Epithelial cell of prostate (primary cell): ENCODE measurements around the gene ANTXR1.

Source experiments
- DNase-seq: peaks from one replicate; pipeline ENCODE4 v3.0.0-alpha.2; 2011; ENCODE audit warnings: low read depth, low spot score
- H3K27ac ChIP-seq: fragments of 450-650 bp; 2 replicates; pipeline ENCODE4 v1.5.1; 2017; ENCODE audit warnings: mild to moderate bottlenecking

The ANTXR1 gene

DNA sequence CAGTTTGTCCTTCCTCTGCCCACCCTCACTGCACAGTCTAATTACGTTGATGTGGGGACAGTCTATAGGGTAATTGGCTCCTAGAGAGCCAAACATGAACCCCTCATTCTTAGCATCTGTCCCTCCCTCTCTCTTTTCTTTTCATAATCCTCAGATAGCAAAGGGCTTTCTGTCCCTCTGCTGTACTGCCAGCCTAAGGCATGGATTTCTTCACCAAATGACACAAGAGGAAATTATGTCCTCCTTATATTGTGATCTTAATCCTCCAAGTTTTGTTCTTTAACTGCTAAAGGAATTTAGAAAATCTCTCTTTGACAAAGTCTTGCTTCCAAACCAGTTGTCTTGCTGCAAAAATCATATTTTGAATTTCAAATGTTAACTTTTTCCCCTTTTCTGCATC, 18.5 kb downstream of the ANTXR1 start:
- DNase-seq = no peak
- no peak overlapping the region for H3K27ac ChIP-seq

DNA sequence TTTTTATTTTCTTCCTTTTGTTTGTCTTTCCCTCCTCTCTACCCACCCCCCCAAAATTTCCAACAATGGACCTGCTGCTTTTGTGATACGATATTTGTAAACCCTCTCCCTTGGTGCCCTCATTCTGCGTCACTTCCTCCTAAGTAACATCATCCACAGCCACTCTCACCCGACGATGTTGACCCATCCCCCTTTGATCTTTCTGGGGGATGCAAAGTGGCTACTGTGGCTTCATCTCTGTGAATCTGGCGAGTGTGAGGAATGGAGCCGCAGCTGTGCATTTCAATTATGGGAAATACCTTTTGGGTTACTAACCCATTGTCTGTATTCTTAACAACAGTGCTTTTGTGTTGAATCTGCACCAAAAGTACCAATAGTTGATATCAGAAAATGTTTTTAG, 19.4 kb downstream of the ANTXR1 start:
- no peak for DNase-seq
- H3K27ac ChIP-seq = no peak overlapping the region

DNA sequence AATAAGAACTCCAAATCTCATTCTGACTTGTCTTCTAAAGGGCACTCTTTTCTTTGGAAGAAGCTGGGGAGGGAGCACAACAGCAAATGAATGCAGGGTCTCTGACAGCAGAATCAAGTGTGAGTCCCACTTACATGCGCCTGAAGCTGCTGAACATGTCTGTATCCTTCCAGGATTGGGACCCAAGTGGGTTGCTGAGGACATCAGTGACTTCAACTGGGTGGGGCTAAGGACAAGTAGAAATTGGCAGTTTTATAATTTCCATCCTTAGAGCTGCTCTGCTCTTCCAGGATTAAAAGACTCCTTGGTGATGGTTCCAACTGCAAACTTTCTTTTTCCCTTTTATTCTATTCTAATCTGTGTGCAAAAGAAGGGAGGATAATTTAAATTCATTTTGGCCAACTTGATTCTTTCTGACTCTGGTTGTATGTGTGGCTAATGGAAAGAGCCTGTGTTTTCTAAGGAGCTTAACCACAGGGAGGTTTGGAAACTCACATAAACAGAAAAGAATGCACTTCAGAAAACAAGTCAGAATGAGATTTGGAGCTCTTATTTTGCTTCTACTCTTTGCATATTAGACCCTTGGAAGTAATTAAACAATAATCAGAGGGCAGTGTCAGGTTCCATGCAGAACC, 20.6 kb downstream of the ANTXR1 start:
- no peak for DNase-seq
- H3K27ac ChIP-seq = no peak overlapping the region

DNA sequence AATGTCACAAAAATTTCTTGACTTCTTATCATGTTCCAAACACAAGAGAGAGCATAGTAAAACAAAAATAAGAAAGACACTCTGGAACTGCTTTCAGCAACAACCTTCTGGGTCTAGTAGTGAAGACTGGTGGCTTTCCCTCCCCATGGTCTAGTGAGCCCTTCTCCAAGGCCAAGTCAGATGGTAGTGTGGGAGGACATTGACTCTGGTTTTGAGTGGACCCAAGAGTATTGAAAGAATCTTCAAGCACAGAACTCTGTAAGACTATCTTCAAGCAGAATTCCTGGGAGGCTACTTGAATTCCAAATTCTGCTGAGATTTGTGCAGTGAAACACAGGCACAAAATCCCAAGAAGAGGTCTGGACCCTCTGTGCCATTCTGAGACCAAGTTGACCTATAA, 21.1 kb downstream of the ANTXR1 start:
- no peak overlapping the region for H3K27ac ChIP-seq
- no peak for DNase-seq

DNA sequence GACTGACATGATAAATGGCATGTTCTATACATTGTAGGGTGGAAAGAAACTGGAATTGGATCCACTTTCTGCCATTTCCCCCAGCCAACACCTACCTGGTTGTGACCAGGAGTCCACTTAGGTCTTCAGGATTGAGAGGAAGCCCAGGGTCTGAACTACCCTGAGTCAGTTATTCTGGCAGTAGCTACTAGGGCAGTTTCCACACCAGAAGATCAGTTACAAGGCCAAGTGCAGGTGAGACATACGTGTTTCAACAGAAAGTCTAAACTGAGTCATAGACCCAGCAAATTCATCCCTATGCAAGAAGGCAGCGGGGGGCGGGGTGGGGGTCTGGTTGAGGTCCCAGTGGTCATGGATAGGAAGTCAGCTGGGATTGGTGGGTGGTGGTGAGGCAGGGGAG, 21.9 kb downstream of the ANTXR1 start:
- no peak overlapping the region for H3K27ac ChIP-seq
- DNase-seq = no peak

DNA sequence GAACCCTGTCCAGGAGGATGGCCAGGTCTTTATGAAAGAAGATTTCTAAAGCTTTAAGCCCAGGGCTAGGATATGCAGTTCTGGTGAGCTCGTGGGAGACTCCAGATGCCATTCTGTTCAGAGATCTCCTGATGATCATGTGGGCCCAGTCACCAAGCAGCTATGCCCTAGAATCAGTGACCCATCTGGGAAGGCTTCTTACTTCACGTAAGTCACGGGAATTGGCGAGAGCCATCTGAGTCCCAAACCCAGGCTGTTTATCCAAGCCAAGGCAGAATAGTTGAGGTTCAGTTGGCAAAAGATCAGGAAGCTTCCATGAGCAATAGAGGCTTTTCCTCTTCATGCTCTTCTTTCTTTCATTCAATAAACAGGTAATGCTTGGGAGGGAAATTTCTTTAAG, 23.9 kb downstream of the ANTXR1 start:
- DNase-seq = no peak

DNA sequence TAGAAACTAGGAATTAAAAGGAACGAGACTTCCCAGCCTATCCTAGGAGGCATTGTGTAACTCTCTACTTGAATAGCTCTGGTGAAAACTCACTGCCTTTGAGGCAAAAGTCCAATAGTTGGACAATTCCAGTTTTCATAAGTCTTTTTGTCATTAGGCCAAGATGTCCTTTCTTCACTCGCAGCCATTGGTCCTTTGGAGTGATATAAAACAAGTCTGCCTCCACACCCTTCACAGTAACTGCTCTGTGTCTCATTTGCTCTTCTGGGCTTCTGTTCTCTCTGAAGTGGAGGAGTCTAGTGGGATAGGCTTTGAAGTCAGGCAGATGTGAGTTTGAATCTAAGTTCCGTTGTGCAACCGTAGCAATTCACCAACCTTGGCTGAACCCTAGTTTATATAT, 28.2 kb downstream of the ANTXR1 start:
- H3K27ac ChIP-seq = no peak overlapping the region
- DNase-seq = no peak

More for the DNA sequence above, 23.9 kb downstream of the ANTXR1 start:
- no peak overlapping the region for H3K27ac ChIP-seq

DNA sequence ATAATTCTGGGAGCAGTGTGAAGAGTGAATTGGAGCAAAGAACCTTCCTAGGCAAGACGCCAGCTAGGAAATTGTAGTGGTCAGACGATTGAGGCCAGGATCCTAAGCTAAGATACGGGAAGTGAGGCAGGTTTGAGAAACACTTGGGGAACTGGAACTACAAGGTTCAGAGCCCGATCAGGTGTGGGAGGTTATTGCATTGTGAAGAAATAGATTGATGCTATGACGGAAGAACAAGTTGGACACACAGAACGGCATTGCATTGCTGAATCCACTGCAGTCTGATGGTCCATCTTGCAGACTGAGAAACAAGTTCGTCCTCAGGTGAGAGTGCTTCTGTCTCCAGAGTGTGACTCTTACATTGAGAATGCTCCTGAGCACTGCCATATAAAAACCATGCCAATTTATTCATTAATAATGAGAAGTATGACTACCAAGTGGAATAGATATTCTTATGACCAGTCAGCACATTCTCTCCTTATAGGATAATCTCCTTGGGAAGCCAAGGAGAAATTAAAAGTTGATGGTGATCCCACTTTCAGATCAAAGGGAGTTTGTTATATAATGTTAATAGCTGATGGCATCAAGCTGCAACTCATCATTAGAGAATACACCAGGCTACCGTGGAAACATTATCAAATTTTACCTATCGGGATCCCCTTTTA, 30.9 kb downstream of the ANTXR1 start:
- no peak overlapping the region for H3K27ac ChIP-seq
- no peak for DNase-seq

DNA sequence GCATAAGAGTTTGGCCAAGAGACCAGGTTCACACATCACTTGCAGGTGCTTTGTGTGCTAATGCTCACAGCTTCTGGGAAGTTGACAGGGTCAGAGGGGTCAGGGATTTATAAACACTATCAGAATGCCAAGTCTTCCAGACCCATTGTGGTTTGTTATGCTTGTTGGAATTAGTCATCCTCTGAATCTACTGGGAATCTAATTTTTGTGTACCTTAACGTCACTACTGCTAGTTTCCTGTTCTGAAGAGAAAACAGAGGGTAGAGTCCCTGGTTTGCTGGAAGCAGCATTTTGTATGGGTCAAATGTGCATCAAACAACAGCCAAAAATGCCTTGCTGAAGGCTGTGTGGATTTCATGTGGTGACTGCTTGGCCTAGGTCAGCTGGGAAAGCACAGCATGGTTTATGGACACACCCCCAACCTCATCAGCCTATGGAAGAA, 33.3 kb downstream of the ANTXR1 start:
- H3K27ac ChIP-seq = no peak overlapping the region
- DNase-seq = no peak

DNA sequence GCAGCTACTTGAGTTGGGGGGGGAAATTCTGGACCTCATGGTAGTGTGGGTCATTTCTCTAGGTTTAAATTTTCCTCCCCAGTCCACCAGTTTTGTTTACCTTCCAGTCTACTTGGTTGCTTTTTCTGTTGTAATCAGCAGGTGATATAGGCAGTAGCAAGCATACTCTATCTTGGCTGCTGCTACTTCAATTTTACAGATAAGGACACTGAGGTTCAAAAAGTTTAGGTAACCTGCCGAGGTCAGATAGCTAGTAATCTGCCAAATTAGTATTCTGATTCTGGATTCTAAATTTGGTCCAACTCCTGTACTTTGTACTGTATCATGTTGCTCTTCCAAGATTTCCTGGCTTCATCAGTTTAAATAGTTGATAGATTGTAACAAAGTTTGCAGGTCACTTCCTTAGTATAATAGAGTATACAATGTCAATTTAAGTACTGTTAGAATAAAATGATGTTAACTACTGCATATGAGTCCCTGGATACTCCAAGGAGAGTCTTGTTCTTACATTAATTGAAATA, 34.7 kb downstream of the ANTXR1 start:
- DNase-seq = no peak
- H3K27ac ChIP-seq = no peak overlapping the region

DNA sequence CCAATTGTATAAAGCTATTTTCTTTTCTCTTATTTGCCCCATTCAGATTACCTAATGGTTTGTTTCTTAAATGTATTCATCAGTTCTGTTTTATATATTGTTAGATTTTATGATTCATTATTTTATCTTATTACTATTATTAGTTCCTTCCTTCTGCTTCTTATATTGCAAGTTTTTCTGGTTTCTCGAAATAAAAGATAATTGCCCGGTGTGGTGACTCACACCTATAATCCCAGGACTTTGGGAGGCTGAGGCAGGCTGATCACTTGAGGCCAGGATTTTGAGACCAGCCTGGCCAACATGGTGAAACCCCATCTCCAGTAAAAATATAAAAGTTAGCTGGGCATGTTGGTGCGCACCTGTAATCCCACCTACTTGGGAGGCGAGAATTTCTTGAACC, 37.8 kb downstream of the ANTXR1 start:
- no peak overlapping the region for H3K27ac ChIP-seq
- DNase-seq = no peak

DNA sequence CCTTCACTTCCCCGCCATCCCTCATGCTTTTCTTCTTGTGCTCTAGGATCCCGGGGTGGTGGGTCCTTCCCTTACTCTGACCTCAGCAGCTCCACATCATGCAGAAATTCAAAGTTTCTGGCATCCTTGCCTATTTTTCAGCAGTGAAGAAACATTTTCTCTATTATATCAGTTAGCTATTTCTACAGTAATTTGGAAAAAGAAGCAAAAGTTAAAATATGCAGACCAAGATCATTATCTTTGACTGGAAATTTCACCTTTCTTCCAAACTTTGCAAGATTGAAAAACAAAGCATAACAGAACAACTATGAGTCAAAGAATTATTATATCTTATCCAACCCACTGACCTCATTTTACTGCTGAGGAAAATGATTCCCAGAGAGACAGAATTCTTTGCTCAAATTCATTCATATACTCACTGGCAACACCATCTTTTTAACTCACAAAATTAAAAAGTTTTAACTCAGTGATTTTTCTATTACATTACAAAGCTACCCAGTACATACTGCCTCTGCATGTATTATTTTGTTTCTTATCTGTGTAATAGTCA, 40.5 kb downstream of the ANTXR1 start:
- H3K27ac ChIP-seq = no peak overlapping the region
- DNase-seq = no peak

DNA sequence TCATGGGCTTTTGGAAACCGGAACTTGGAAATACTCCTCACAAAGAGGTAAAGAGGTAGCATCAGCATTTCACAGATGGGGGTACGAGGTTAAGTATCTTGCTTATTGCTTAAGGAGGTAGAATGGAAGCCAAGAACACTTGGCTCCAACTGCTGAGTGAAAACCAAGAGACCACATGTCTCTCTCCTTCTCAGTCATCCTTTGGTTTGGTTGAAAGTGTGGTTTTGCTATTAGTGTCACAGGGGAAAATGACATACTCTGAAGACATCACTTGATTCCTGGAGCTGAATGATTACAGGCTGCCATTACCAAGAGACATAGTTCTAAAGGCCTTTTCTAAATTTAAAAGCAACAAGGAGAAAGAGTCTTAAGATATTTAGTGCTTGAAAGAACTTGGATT, 41.5 kb downstream of the ANTXR1 start:
- DNase-seq = no peak
- no peak overlapping the region for H3K27ac ChIP-seq

DNA sequence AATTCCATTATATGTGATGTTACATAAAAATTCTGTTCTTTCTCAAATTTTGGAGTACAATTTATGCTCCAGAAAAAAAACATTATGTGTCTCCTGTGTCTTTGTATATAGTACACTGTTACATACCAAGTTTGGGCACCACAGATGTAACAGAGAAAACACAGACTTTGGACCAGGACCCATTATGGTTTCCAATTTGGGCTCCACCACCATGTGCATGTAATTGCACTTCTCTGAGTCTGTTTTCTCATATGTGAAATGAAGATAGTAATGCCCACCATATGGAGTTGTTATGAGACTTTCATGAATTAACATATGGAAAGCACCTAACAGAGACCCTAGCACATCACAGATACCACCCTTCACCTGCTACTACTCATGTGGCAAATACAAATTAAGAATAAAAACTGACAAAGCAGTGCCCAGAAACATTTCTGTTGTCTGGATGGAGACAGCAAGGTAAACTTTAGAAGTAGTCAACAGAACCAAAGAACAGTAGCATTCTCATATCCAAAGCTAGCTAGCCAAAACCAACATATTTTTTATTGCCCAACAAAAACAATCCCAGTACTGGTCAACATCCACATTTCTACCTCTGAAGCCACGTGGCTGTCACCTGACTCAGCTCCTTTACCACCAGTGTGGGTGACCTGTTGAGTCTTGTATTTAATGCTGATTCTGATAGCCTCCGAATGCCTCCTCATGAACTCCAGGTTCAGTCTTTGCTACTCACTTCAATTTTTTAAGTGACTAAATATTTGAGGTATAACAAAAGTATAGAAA, 42.9 kb downstream of the ANTXR1 start:
- DNase-seq = no peak
- H3K27ac ChIP-seq = no peak overlapping the region

DNA sequence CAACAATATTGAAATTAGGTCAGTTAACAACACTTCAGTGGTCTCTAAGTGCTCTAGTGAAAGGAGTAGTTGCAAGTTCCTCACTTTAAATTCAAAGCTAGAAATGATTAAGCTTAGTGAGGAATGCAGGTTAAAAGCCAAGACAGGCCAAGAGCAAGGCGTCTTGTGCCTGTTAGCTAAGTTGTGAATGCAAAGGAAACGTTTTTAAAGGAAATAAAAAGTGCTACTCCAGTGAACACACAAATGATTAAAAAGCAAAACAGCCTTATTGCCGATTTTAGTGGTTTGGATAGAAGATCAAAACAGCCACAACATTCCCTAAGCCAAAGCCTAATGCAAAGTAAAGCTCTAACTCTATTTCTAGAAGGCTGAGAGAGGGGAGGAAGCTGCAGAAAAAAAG, 44.7 kb downstream of the ANTXR1 start:
- no peak overlapping the region for H3K27ac ChIP-seq
- DNase-seq = no peak

DNA sequence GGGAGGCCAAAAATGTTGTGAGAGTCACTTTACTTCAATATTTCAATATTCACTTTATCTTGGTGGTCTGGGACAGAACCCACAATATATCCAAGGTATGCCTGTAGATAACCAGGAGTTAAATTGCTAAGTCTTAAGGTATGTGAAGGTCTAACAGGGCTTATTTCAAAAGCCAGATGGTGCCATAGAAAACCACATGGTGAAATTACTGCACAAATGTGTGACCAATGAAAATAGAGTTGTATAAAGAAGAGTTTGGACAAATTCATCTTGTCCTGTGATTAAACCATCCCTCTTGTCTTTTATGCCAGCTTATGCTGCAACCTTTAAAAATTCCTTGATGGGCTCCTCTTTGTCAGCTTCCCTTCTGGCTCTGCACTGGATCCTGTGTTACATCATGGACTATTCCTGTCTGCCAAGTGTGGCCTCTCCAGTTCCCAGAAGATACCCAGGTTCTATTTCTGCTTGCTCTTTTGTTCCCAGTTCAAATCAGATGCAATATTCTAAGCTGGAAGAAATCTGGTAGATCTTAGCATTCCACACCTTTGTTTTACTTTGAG, 46.8 kb downstream of the ANTXR1 start:
- DNase-seq = no peak
- H3K27ac ChIP-seq = no peak overlapping the region

DNA sequence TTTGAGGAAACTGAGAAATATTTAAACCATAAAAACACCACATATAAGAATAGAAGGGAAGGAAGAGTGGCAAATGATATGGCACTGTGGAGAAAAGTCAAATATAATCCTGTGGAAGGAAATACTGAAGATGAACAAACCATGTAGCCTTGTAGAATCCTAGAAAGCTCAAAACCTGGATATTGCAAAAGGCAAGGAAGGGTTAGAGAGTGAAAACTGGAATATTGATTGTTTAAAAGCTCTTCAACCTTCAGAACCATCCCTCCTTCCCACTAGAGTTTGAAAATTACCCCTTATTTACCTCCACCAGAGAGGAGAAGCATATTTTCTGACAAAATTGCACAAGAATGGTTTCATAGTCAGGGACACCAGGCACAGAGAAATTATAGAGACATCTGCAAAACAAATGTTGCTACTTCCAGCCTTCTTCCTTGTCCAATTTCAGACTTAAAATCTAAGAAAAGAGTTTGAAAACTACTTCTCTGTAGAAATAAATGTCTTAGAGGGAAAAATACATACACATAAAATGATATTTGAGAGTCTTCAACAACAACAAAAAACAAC, 48.0 kb downstream of the ANTXR1 start:
- DNase-seq = no peak
- H3K27ac ChIP-seq = no peak overlapping the region

DNA sequence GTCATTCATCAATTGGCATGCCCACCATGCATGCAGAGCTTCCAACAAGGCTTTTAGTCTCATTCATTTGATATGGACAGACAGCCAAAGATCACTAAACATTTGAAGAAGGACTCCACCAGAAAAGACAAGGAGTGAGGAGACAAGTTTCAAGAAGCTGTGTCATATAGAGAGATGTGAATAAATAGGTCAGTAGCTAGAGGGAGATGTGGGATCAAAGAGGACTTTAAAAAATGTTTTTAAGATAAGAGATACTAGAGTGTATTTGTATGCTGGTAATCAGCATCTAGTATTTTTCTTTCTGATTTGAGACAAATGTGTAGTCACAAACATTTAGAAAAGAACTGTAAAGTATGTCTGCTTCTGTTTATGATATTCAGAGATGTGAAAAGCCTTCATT, 48.5 kb downstream of the ANTXR1 start:
- DNase-seq = no peak

DNA sequence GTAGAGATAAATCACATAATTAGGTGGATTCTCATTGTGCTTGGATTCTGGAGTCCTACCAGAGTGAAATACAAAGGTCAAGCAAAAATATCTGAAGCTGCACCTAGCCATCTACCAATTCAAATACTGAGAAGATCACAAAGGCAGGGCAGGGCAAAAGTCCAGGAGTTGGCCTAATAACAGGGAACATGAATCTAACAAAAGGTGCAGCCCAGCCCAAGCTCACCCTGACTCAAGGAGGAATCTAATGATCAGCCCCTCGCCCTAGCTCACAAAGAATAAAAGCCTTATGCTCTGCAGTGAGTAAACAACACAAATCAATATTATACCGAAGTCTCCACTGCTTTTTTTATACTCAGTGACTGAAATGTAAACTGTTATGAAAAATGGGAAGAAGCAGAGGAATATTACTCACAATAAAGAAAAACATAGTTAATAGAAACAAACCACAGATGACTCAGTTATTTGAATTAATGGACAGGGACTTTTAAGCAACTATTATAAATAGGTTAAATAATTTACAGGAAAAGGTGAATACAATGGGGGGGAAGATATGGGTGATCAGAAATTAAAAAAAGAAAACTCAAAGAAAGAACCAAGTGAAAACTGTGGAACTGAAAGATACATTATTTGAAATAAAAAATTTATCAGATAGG, 49.5 kb downstream of the ANTXR1 start:
- no peak for DNase-seq
- no peak overlapping the region for H3K27ac ChIP-seq

More for the DNA sequence above, 48.5 kb downstream of the ANTXR1 start:
- no peak overlapping the region for H3K27ac ChIP-seq
